K562 (cell line): Measurements from ENCODE around the gene RRAD. TPM values are rescaled to one million over a fixed set of nuclear protein-coding genes. Genes with fewer than 3 reads are reported as not detected.

Experiments
- ATAC-seq: fragments of 200-7000 bp; cut with Tn5 transposase; 3 replicates; pipeline ENCODE4 v1.9.1; 2020; ENCODE audit warnings: moderate library complexity
- BruUV-seq: library from RNA; stranded (reverse); fragments of 400-500 nt; replicated peaks from 2 replicates; lab custom pipeline; 2021; lab: Mats Ljungman, UMichigan
- CTCF ChIA-PET: fragments of 300-600 bp; formaldehyde crosslinking; extraction: SDS; loops from one replicate; lab custom pipeline; 2021; ENCODE audit warnings: low intra/inter-chr PET ratio; lab: Yijun Ruan, JAX
- POLR2A ChIA-PET: fragments of 300-600, 350-650 bp; sonication (Branson Sonifier 250); formaldehyde crosslinking; extraction: SDS; loops from one replicate; lab custom pipeline; 2021; ENCODE audit warnings: antibody characterized with exemption, inconsistent platforms; lab: Yijun Ruan, JAX
- DNase-seq, 4 experiments: peaks; one replicate each; pipeline versions ENCODE4 v3.0.0 to v3.0.0-alpha.2; 2011 to 2018; ENCODE audit warnings: low spot score in 3 of 4, mixed read lengths in 3 of 4; ENCODE audit errors: extremely low read depth in 1 of 4
- FAIRE-seq: peaks from 2 replicates; lab custom pipeline; 2011; peaks lifted over from hg19 to GRCh38; lab: Jason Lieb, UNC
- H2AFZ ChIP-seq: 2 replicates; pipeline ENCODE4 v1.6.0; 2011; ENCODE audit warnings: low read depth, low read length, control low read depth, inconsistent platforms
- H3K27ac ChIP-seq: fragments of 200-600 bp; 3 replicates; pipeline ENCODE4 v1.8.0; 2011; ENCODE audit warnings: low read depth, mild to moderate bottlenecking, control low read depth, inconsistent platforms, low read length, moderate library complexity, mixed read lengths; ENCODE audit errors: extremely low read depth
- H3K27me3 ChIP-seq, 2 experiments: fragments of 300-600 bp in 1 of 2; 2 replicates in 1 of 2; 3 replicates in 1 of 2; pipeline versions ENCODE4 v1.6.0 to v1.8.0; 2011; ENCODE audit warnings: inconsistent platforms in 2 of 2, low read length in 2 of 2, mild to moderate bottlenecking in 1 of 2, mixed read lengths in 1 of 2, moderate library complexity in 1 of 2; ENCODE audit not compliant: control insufficient read depth in 2 of 2, insufficient read depth in 2 of 2
- H3K36me3 ChIP-seq: fragments of 300-600 bp; 3 replicates; pipeline ENCODE4 v1.8.0; 2011; ENCODE audit warnings: mild to moderate bottlenecking, low read length, inconsistent platforms; ENCODE audit not compliant: control insufficient read depth, insufficient read depth
- H3K4me1 ChIP-seq, 2 experiments: fragments of 200-600 bp in 1 of 2; replicated peaks in 1 of 2; 2 replicates in 1 of 2; 3 replicates in 1 of 2; pipeline versions ENCODE4 v1.5.1 to v1.8.0; 2011; ENCODE audit warnings: inconsistent platforms in 2 of 2, low read length in 2 of 2, mild to moderate bottlenecking in 1 of 2, mixed read lengths in 1 of 2, moderate library complexity in 1 of 2; ENCODE audit not compliant: control insufficient read depth in 2 of 2, insufficient read depth in 2 of 2
- H3K4me2 ChIP-seq: 2 replicates; pipeline ENCODE4 v1.6.1; 2011; ENCODE audit warnings: low read length, control low read depth, inconsistent platforms, mixed read lengths; ENCODE audit not compliant: insufficient read depth
- H3K4me3 ChIP-seq: fragments of 200-600 bp; sonication (generic), shearing (Covaris generic); 2 replicates; pipeline ENCODE4 v1.5.1; 2016; ENCODE audit warnings: control low read depth, inconsistent platforms
- H3K79me2 ChIP-seq: fragments of 200-600 bp; 3 replicates; pipeline ENCODE4 v1.8.0; 2011; ENCODE audit warnings: low read length, inconsistent platforms; ENCODE audit not compliant: control insufficient read depth, insufficient read depth
- H3K9ac ChIP-seq, 2 experiments: 2 replicates each; pipeline versions ENCODE4 v1.6.0 to v1.6.1; 2011; ENCODE audit warnings: low read depth in 2 of 2, low read length in 2 of 2, control low read depth in 1 of 2, inconsistent platforms in 1 of 2, mild to moderate bottlenecking in 1 of 2, mixed read lengths in 1 of 2; ENCODE audit not compliant: insufficient read depth in 1 of 2
- H3K9me1 ChIP-seq: one replicate; pipeline ENCODE4 v1.6.0; 2011; ENCODE audit warnings: inconsistent platforms, mild to moderate bottlenecking, low read length, moderate library complexity; ENCODE audit not compliant: control insufficient read depth, insufficient read depth
- H3K9me3 ChIP-seq: replicated peaks from 2 replicates; pipeline ENCODE4 v1.5.1; 2011; ENCODE audit warnings: low read depth, low read length, inconsistent platforms; ENCODE audit not compliant: control insufficient read depth, insufficient read depth
- H4K20me1 ChIP-seq: replicated peaks from 2 replicates; pipeline ENCODE4 v1.6.1; 2011; ENCODE audit warnings: low read length, inconsistent platforms, mixed read lengths; ENCODE audit not compliant: control insufficient read depth, insufficient read depth
- ATF6 ChIP-seq: sonication (generic); formaldehyde crosslinking; IDR thresholded peaks from 2 replicates; pipeline ENCODE4 v1.4.0; 2020; ENCODE audit warnings: mild to moderate bottlenecking, missing genetic modification reagents
- E2F1 ChIP-seq: sonication (generic); formaldehyde crosslinking; IDR thresholded peaks from 2 replicates; pipeline ENCODE4 v1.8.1; 2023; ENCODE audit warnings: mild to moderate bottlenecking, missing genetic modification reagents, moderate library complexity
- GATAD2B ChIP-seq: fragments of 450-650 bp; IDR thresholded peaks from 2 replicates; pipeline ENCODE4 v1.6.1; 2017; ENCODE audit warnings: mild to moderate bottlenecking, borderline replicate concordance
- ILF3 ChIP-seq: fragments of 450-650 bp; IDR thresholded peaks from 2 replicates; pipeline ENCODE4 v1.6.1; 2018; ENCODE audit warnings: antibody characterized with exemption, mild to moderate bottlenecking, moderate library complexity, borderline replicate concordance
- MAFK ChIP-seq: IDR thresholded peaks from 2 replicates; pipeline ENCODE4 v1.6.1; 2011; ENCODE audit warnings: low read length, improper control_type of control experiment
- NEUROD1 ChIP-seq: fragments of 150-350 bp; IDR thresholded peaks from 2 replicates; pipeline ENCODE4 v1.6.1; 2014; ENCODE audit warnings: borderline replicate concordance, low read length, low read depth; ENCODE audit not compliant: partially characterized antibody
- SIX5 ChIP-seq, 2 experiments: IDR thresholded peaks; 2 replicates each; pipeline ENCODE4 v1.6.1; 2011; ENCODE audit warnings: low read length in 2 of 2, borderline replicate concordance in 1 of 2, low read depth in 1 of 2, mild to moderate bottlenecking in 1 of 2, moderate library complexity in 1 of 2; ENCODE audit not compliant: insufficient read depth in 1 of 2
- TFAM ChIP-seq: fragments of 250-450 bp; sonication (Bioruptor Pico); conservative IDR thresholded peaks from 2 replicates; pipeline ENCODE4 v1.5.0; 2021; ENCODE audit warnings: mild to moderate bottlenecking, moderate library complexity
- ZNF12 ChIP-seq: sonication (generic); formaldehyde crosslinking; IDR thresholded peaks from 2 replicates; pipeline ENCODE4 v1.4.0; 2020; ENCODE audit warnings: mild to moderate bottlenecking, missing genetic modification reagents
- ZNF165 ChIP-seq: fragments of 250-450 bp; sonication (Bioruptor Pico); IDR thresholded peaks from 2 replicates; pipeline ENCODE4 v1.4.0; 2020; ENCODE audit warnings: borderline replicate concordance
- ZNF431 ChIP-seq: sonication (generic); formaldehyde crosslinking; IDR thresholded peaks from 2 replicates; pipeline ENCODE4 v1.8.0; 2022; ENCODE audit warnings: mild to moderate bottlenecking, missing genetic modification reagents
- ZNF436 ChIP-seq: fragments of 250-450, 450-650 bp; sonication (Bioruptor Pico); formaldehyde crosslinking; IDR thresholded peaks from 2 replicates; pipeline ENCODE4 v1.7.0; 2020; ENCODE audit warnings: mild to moderate bottlenecking
- WGBS: fragments of 100-300 bp; shearing (Covaris generic); methylation state at CpG from one replicate; pipeline ENCODE4 v1.1.6; 2016; ENCODE audit warnings: low coverage, mixed read lengths; ENCODE audit not compliant: insufficient coverage; ENCODE audit errors: missing lambda C conversion rate; 5-methylcytosine and 5-hydroxymethylcytosine counted together
- in situ Hi-C: fragments of 300-500 bp; cut with MboI; formaldehyde crosslinking; loops from 4 replicates; pipeline ENCODE4 v1.15.0; 2018; ENCODE audit warnings: inconsistent platforms, mixed read lengths
- intact Hi-C: fragments of 100-400 bp; cut with micrococcal nuclease; formaldehyde crosslinking; loops from 2 replicates; pipeline ENCODE4 v1.14.2; 2022
- polyA plus RNA-seq, 8 experiments: library from polyadenylated mRNA; depleted of rRNA in 4 of 8; stranded (reverse) in 5 of 8; unstranded in 3 of 8; fragments of >200 nt; fragmentation: Nextera tagmentation in 2 of 8; fragmentation: Illumina TruSeq in 1 of 8; extraction: Ambion mirVana in 2 of 8; extraction: Trizol in 1 of 8; gene quantifications; 2 replicates each; pipeline versions ENCODE4 v1.2.1 to v1.2.3, GENCODE V29; 2011 to 2014; ENCODE audit warnings: inconsistent platforms in 1 of 8, missing spikeins in 1 of 8
- total RNA-seq, 7 experiments: library from RNA; depleted of rRNA in 6 of 7; stranded (reverse); fragments of >200 nt in 6 of 7; fragmentation: Illumina TruSeq in 2 of 7; extraction: Trizol in 2 of 7; gene quantifications; 2 replicates each; pipeline versions ENCODE4 v1.2.1 to v1.2.3, GENCODE V29; 2011 to 2021; ENCODE audit warnings: low replicate concordance in 1 of 7
- TF ChIP-seq, protein P1 (sequence below): fragments of 450-650 bp; formaldehyde crosslinking; conservative IDR thresholded peaks from 2 replicates; pipeline ENCODE4 v1.4.0; 2022; ENCODE audit warnings: mild to moderate bottlenecking, missing genetic modification characterization

RRAD gene
- total and polyA plus RNA-seq, 9 of the 15 experiments (the other 6 are each of a cell fraction or from before 2014, with no cell fraction given) = 0.09 to 0.20 (median 0.13) TPM; not detected in 5

DNA sequence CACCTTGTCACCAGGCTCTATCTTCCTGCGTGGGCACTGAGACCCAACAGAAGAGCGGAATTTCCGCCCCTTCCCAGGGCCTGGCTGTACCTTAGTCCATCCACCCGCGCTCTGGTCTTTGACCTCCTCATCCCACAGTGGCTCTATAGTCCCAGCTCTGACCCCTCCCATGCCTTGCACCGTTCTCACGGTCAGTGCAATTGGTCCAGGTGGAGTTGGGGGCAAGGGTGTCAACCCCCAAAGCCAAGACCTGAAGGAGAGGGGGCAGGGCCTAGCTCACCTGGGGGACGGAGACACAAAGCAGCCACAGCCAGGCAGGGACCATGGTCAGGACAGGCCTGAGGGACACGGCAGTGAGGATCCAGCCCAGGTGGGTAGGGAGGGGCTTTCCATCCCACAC lies 7.6 kb downstream of the RRAD start:
- CTCF ChIA-PET = no interaction called here
- H3K4me1 ChIP-seq = peaks cover 0 to 15% of the 10 kb centered on the region in 2 experiments; a peak in 2 of 5 replicates
- no peak overlapping the region for H3K4me2 ChIP-seq
- no peaks in the 10 kb centered on the region for H3K9me3 ChIP-seq
- BruUV-seq = no TSS peak
- H4K20me1 ChIP-seq = no peaks in the 10 kb centered on the region; the same call in 1 of the 2 replicates
- WGBS = 14% methylated on average over 9 of the region's 9 CpGs
- no peaks in the 10 kb centered on the region for H3K79me2 ChIP-seq
- no peak overlapping the region for H2AFZ ChIP-seq
- H3K4me3 ChIP-seq = no peak overlapping the region
- intact Hi-C loops = no loop called here
- DNase-seq (no peak), FAIRE-seq (no peak), ATAC-seq (no peak)
- no peaks in the 10 kb centered on the region for H3K36me3 ChIP-seq
- POLR2A ChIA-PET = interaction anchor here (0.8 to 2.4 kb wide), 4 partner anchors 12 to 17 kb away, joined by 3 to 9 read pairs (median 4); no protein-coding TSS in a partner anchor
- in situ Hi-C loops = no loop called here
- peak overlapping the region in 1 of 2 experiments; percentile 48; a peak in 1 of 4 replicates for H3K9ac ChIP-seq
- TF ChIP-seq ZNF12 (CRISPR knock-in tag) (no peak), ILF3 (no peak), E2F1 (no peak), NEUROD1 (no peak), SIX5 (IDR thresholded peaks at IDR 0.05; ENCODE audit: borderline replicate concordance in 1 of 2, insufficient read depth in 1 of 2, low read depth in 1 of 2, low read length in 2 of 2) (no peak), GATAD2B (no peak), ATF6 (CRISPR knock-in tag) (no peak), ZNF436 (no peak), ZNF431 (CRISPR knock-in tag) (no peak), MAFK (no peak), ZNF165 (CRISPR knock-in tag) (no peak), TFAM (CRISPR knock-in tag) (no peak)
- TF ChIP-seq, protein P1, sequence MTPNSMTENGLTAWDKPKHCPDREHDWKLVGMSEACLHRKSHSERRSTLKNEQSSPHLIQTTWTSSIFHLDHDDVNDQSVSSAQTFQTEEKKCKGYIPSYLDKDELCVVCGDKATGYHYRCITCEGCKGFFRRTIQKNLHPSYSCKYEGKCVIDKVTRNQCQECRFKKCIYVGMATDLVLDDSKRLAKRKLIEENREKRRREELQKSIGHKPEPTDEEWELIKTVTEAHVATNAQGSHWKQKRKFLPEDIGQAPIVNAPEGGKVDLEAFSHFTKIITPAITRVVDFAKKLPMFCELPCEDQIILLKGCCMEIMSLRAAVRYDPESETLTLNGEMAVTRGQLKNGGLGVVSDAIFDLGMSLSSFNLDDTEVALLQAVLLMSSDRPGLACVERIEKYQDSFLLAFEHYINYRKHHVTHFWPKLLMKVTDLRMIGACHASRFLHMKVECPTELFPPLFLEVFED (CRISPR knock-in tag) = no peak
- H3K27me3 ChIP-seq = peaks cover 15 to 62% of the 10 kb centered on the region in 2 experiments; a peak in 4 of 5 replicates
- no peaks in the 10 kb centered on the region for H3K9me1 ChIP-seq
- H3K27ac ChIP-seq = no peak overlapping the region
